SU-DHL-6 (cell line): ENCODE results near the gene HIVEP1.

ENCODE experiments used
- CTCF ChIP-seq: fragments of 200-600 bp; sonication (generic); IDR thresholded peaks from one replicate; pipeline ENCODE4 v1.5.1; 2017; ENCODE audit warnings: antibody characterized with exemption, mild to moderate bottlenecking, low read length, moderate library complexity; ENCODE audit not compliant: insufficient read depth, poor library complexity, severe bottlenecking
- EZH2phosphoT487 ChIP-seq: fragments of 200-600 bp; sonication (generic), shearing (Covaris generic); conservative IDR thresholded peaks from 2 replicates; pipeline ENCODE4 v1.6.1; 2018; ENCODE audit warnings: mild to moderate bottlenecking, antibody characterized with exemption, low read length, moderate library complexity, mixed read lengths

- no peak for TF ChIP-seq CTCF
- TF ChIP-seq EZH2phosphoT487: no peak
These were observed 126.8 kb downstream of the HIVEP1 start for GRCh38 chr6:12138936-12139335.
